GM15510 (cell line): ENCODE measurements around the gene H3-3A.

Experiments used
- POLR2A ChIP-seq: IDR thresholded peaks from 3 replicates; pipeline ENCODE4 v1.6.1; 2011; ENCODE audit warnings: borderline replicate concordance; ENCODE audit not compliant: insufficient read length; ENCODE audit errors: extremely low read depth

H3-3A gene

DNA sequence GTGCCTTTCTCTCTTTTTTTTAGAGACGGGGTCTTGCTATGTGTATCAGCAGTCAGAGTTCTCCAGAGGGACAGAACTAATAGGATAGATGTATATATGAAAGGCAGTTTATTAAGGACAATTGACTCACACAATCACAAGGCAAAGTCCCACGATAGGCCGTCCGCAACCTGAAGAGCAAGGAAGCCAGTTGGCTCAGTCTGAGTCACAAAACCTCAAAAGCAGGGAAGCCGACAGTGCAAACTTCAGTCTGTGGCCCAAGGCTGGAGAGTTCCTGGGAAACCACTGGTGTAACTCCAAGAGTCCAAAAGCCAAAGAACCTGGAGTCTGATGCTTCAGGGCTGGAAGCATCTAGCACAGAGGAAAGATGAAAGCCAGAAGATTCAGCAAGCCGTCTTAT lies 16.3 kb upstream of the H3-3A start:
- TF ChIP-seq POLR2A = no peak

DNA sequence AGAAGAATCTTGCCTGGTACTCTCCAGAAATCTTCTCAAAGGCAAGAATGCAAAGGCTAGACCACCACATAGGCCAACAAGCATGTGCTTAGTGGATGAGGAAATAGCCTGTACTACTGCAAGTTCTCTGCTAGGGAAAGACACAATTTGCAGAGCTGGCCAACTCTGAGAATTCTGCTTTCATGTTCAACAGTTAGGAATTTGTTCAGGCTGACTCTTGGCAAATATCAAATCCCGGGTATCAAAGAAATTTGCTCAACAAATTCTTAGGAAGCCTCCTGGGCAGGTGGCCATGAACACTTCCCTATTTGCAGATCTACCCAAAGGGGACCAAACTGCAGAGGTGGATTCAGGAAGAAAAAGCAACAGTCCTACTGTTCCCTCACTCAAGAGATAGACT lies 15.0 kb upstream of the H3-3A start:
- TF ChIP-seq POLR2A = no peak

DNA sequence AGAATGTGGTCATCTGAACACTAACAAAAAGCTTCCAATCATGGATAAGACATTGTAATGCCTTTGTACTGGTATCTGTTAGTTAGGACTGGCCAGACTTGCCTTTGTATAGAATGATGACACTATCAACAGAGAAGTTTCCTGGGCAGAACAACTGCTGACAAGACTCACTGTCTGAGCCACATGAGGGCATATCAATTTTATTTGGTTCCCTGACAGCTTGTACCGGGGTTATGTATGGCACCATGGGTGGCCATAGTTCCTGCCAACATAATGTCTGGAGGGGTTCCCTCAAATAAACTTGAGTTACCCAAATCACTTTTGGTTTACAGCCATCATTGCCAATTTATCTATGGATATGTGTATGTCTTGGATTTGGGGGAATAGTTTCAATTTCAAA lies 13.6 kb upstream of the H3-3A start:
- TF ChIP-seq POLR2A = no peak

DNA sequence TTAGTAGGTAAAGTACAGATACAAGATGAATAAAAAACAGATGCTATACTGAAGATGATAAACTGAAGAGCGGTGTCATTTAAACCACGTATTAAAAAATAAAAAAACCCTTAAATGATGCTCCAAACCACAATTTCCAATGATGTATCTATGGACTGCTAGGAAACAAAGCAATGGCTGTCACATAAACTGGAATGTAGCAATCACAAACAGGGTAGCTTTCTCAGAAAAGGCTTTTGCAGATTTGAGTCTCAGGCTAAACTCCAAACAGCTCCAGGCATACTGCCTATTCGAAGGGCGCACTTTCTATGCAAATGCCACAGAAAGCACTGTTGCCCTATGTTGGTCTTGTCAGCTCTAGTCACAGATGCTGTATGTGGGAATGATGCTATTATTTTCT lies 12.4 kb upstream of the H3-3A start:
- TF ChIP-seq POLR2A = no peak

DNA sequence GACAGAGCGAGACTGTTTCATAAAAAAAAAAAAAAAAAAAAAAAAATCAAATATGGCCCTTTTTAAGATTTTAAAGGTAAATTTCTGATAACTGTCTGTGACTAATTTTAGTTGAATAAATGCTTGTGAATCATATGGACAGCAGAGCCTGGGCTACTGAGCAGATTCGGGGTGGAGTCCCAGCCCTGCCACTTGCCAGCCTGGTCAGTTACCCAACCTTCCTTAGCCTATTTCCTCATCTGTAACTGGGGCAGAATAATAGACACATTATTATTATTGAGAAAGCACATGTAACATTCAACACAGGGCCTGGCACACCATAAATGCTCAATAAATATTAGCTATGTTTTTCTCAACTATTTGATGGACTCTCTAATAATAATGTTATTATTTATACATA lies 11.2 kb upstream of the H3-3A start:
- TF ChIP-seq POLR2A = no peak

DNA sequence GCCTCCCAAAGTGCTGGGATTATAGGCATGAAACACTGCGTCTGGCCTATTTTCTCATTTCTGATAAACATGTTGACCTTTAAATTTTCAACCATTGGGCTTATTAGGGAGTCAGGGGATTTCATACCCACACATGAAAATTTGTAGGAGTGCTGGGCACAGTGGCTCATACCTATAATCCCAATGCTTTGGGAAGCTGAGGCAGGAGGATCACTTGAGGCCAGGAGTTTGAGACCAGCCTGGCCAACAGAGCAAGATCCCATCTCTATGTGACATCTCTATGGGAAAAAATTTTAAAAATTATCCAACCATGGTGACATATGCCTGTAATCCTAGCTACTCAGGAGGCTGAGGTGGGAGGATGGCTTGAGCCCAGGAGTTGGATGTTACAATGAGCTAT lies 10.5 kb upstream of the H3-3A start:
- TF ChIP-seq POLR2A = no peak

DNA sequence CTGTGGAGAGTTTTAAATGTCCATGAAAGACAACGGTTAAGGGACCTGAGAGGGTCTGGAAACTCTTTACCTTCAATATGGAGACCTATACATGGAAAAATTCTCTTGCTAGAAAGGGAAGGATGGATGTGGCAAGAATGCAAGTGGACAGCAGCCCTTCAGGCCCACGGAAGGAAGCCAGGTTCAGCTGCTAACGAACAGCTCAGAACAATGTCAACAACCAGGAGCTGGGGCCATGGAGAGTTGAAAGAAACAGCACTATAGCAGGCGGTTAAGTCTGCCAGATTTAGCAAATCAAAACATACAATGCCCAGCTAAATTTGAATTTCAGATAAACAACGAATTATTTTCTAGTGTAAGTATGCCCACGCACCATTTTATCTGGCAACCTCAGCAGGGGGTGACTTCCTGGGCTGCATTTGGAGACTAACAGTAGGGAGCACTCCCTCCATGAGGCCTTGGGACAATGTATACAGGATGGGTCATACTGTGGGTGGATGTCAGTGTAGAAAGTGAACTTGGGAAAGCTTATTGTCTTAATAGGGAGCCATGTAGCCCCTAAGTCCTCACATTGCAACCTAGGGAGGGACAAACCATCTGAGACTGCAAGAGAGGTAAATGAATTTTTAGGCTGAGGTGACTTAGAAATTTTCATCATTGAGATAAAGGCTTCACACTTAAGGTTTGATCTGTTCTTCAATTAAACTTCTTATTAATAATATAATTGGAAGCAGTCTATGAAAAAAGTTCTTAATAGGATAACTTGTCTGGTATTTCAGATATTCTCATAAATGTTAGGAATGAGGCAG lies 7.8 kb upstream of the H3-3A start:
- TF ChIP-seq POLR2A = no peak

DNA sequence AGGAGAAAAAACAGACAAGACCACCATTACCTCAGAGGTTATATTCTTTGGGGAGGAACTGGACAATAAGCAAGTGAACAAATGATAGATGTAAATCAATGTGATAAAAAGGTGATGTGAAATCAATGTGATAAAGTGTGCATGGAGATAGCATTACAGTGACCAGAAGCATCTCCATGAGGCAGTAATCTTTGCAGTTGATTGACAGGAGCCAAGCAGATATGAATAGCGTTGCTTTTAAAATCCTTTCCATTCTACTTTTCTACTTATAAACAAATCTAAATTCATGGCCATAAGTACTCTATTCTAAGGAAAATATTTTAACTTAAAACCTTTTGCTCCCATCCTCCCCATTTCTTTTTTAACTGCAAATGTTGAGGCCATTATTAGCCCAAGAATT lies 2.8 kb upstream of the H3-3A start:
- no peak for TF ChIP-seq POLR2A

DNA sequence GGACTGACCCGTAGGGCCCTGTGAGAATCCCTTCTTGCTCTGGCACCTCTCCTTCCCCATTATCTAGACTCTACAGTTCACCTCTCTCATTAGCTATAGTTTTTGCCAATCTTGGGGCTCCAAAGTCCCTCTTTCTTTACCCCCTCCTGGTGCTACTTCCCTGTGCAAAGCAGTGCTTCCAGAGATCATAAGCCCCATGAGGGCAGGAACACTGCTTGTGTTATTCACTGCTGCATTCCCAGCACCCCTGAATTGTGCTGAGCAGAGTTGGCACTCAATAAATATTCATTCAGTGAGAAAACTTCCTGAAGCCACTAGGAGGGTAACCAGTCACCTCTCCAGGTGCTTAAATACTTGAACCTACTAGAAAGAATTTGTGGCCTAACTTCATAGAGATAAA lies 2.1 kb upstream of the H3-3A start:
- TF ChIP-seq POLR2A = no peak

DNA sequence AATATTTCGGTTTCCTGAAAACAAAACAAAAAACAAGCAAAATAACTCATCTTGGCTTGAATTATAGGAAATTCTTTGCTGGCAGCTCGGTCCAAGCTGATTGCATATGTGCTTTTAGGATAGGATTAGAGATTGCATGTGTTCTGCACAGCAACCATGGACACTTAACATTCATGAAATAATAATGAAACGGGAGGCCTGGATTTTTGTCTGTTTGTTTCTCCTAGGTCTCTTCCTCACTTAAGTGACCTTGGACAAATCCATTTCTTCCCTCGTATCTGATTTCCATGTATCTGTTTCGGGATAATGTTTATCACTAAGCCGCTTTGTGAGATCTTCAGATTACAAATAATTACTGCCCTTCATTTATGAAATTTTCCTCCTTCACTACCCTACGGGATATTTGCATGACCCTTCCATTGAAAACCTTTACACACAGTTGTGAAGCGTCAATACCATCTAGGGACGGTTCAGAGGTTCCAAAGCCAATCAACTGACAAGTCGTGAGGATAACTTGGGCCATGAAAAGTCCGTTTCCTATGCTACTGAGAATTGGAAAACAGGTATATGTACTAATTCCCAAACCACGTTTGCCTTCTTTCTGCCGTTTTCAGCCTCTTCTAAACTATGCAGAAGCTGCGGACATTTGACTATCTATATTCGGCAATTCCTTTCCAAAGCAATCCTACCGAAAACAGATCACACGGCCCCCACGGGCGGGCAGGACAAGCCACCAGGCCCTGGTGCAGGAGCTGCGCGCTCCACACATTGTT lies 1.3 kb upstream of the H3-3A start:
- no peak for TF ChIP-seq POLR2A

DNA sequence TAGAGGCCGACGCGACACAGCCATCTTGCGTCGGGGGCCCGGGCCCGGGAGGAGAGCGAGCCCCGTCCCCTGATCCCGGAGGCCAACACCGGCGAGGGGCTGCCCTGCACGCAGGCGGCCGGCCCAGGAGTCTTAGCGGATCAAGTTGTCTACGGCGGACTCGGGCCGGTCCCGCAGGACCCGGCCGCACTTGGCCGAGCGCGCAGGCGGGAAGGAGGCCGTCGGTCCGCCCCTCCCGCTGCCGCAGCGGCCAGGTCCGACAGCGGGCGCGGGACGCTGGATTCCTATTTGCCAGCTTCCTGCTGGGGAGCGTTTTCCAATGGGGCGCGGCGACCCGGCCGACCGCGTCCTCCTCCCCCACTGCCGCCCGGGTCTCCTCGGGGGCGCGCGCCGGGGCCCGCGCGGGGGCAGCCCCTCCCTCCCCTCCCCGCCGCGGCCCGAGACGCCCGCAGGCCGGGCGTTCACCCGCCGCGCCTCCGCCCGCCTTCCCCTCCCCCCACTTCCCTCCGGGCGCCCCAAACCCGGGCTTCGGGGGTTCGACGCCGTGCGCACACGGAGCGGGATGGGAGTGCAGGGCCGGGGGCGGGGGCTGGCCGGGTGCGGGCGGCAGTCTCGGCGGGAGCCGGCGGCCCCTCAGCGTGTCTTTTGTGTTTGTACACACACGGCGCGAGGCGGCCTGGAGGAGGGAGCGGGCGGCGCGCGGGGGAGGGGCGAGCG lies 517 bp upstream of the H3-3A start:
- peak; percentile 46 for TF ChIP-seq POLR2A

DNA sequence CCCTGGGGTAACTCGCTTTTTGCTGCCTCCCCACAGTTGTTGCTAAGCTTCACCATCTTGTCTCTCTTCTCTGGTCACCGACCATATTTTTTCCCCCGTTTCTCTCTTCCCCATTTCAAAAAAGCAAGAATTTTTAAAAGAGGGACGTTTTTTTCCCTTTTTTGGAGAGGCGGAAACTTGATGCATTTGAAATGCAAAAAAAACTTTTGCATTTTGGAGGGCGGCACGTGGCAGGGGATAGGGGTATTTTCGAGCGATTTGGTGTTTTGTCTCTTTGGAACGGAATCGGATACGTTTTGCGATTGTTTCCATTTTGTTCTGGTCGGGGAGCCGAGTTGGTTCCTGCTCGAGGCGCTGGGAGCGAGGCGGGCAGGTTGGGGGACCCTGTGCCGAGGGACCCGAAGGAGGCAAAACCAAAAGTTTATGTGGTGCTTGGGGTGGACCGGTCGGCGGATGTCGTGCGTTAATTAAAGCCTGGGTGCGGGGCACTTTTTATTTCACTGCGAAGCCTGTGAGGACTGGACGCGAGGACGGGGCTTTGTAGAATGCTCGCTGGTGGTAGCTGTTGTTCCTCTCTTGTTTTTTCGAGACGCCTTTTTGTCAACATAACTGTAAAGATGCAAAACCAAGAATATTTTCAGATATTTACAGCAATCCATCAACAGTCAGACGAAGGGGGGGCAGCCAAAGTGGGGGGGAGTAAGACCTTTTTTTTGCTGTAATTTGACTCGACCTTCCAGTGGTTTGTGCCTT lies 884 bp downstream of the H3-3A start:
- TF ChIP-seq POLR2A = no peak

DNA sequence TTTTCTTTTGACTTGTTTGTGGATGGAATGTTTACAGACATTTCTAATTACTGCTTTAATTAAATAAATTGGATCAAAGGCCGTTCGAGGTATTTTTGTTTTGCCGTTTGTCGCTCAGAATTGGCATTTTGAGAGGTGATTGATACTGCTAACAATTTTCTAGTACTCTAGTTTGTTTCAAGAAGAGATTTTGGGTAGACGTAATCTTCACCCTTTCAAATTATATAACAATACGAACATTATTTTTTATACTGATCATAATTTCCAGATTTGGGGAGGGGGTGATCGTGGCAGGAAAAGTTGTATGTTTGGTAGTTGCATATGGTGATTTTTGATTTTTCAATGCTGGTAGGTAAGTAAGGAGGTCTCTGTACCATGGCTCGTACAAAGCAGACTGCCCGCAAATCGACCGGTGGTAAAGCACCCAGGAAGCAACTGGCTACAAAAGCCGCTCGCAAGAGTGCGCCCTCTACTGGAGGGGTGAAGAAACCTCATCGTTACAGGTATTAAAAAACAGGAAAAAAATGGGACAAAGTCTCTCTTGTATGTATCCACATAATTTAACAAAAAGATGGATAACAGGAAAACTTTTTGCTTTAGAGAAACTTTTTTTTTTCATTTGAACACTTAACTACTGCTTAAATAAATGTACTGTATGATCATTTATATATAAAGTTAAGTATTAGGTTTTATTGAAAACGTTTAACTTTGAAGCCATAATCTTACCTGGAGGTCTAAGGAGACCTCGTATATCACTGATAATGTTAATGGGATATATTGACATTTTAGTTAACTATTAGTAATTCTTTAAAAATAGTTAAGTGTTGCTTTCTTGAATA lies 1.7 kb downstream of the H3-3A start:
- no peak for TF ChIP-seq POLR2A

DNA sequence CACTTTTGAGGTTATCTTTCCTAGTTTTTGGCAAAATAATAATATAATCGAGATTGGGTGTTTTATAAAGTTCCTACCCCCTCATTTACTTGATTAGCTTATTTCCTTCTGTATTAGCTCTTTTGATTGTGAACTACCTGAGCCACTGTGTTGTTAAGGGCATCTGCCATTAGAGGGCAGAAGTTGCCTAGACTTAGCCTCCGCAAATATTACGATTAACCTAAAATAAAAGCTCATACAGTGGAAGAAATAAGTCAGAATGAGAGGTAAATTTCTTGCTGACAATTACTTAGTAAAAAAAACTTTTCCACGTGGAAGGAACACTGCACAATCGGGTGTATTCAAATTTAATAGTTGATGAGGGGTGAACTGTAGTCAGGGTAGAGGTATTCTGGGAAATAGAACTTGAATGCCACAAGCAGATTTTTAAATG lies 2.3 kb downstream of the H3-3A start:
- no peak for TF ChIP-seq POLR2A

DNA sequence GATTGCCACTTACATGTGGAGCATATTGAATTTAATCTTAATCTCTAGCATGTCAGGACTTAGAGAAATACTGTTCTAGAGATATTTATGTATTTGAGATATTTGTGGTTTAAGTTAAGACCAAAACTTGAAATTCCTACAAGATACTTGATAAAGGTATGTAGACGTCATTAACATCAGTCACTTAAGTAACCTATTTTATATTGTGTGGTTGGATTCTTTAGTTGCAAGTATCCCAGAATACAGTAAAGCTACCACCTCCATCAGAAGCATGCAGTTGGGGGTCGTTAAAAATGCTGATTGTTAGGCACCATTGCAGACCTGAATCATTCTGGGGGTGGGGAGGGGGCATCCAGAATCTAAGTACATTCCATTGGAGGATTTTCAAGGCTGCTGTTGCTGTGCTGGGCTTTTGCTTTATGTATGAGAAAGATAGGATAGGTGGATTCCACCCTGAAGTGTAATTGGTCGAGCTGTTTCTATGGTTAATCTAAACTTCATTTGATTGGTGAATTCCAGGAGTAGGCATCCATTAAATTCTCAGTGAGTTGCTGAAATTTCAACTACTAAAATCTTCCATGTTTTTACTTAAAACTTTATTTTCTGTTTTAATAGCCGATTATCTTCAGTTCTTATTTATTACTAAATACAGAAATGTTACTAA lies 4.0 kb downstream of the H3-3A start:
- TF ChIP-seq POLR2A = no peak
